Stimulated activated CD4-positive, alpha-beta T cell treated with anti-CD3 and anti-CD28 coated beads, Interleukin-4, amount 100 ng/mL, for 48 hours (primary cell): ENCODE results near the gene PRDM2.
"Not testable (repeated sequence)": the region's sequence is repeated elsewhere in the genome, so short reads cannot be mapped to it uniquely, and the experiment has no call there.

Experiments
- DNase-seq, 2 donors: peaks; one replicate each; pipeline ENCODE4 v3.0.0-alpha.2; 2020; ENCODE audit warnings: low read depth in 2 of 2

The PRDM2 gene, protein sequence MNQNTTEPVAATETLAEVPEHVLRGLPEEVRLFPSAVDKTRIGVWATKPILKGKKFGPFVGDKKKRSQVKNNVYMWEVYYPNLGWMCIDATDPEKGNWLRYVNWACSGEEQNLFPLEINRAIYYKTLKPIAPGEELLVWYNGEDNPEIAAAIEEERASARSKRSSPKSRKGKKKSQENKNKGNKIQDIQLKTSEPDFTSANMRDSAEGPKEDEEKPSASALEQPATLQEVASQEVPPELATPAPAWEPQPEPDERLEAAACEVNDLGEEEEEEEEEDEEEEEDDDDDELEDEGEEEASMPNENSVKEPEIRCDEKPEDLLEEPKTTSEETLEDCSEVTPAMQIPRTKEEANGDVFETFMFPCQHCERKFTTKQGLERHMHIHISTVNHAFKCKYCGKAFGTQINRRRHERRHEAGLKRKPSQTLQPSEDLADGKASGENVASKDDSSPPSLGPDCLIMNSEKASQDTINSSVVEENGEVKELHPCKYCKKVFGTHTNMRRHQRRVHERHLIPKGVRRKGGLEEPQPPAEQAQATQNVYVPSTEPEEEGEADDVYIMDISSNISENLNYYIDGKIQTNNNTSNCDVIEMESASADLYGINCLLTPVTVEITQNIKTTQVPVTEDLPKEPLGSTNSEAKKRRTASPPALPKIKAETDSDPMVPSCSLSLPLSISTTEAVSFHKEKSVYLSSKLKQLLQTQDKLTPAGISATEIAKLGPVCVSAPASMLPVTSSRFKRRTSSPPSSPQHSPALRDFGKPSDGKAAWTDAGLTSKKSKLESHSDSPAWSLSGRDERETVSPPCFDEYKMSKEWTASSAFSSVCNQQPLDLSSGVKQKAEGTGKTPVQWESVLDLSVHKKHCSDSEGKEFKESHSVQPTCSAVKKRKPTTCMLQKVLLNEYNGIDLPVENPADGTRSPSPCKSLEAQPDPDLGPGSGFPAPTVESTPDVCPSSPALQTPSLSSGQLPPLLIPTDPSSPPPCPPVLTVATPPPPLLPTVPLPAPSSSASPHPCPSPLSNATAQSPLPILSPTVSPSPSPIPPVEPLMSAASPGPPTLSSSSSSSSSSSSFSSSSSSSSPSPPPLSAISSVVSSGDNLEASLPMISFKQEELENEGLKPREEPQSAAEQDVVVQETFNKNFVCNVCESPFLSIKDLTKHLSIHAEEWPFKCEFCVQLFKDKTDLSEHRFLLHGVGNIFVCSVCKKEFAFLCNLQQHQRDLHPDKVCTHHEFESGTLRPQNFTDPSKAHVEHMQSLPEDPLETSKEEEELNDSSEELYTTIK (N-terminal part only)

DNA sequence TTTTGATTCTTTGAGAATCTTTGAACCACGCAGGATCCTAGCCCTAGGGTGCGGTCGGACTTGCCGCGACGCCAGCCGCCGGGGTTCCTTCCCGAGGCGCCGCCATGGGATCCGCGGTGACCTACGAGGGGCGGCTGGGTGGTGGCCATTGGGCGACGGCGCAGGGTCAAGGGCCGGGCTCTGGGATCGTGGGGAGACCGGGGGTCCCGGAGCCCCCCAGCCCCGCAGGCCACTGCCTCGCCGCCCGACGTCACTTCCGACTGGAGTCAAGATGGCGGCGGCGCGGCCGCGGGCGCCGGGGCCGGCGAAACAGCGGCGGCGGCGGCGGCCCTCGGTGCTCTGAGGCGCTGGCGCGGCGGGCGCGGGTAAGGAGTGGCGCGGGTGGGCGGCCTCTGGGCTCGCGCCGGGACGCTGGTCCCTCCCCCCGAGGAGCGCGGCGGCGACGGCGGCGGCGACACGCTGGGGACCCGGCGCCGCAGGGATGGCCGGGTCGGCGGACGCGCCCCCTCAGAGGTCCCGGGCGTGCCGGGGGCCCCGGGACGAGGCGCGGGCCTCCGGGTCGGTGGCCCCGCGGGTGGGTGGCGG lies at the start of gene PRDM2:
PRDM2 (plus strand) TSS at position 253 of the 585 bp plus-strand sequence. CDS start 15,418 bp downstream, outside the sequence.
- peak; percentile 46 to 56 for DNase-seq

DNA sequence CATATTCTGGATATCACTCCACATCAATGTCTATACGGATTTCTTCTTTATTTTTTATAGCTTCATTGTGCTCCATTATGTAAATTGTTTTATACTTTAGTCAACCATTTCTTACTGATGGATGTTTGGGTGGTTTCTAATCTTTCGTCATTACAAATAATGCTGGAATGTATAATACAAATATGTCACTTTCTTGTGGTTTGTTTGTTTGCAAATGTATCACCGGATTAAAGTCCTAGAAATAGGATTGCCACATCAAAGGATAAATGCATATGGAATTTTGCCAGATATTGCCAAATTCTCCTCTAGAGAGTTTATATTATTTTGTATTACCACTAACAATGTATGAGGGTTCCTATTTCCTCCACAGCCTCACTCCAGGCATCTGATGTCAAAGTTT lies 48.7 kb upstream of the PRDM2 start:
- DNase-seq, result no peak

DNA sequence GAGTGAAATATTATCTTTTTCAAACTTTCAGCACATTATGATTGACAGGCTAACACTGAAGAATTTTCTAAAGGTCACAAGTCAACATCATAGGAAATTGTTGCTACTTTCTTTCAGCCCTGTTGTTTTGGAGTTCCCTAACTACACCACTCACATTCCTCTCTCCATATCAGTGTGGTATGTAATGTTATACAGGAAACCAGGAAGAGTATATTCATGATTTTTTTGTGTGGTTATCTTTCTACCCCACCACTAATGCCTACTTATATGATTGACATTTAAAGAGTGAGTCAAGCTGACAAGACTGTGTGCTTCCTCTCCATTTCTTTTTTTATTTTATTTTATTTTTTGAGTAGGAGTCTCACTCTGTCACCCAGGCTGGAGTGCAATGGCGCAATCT lies 47.8 kb upstream of the PRDM2 start:
- no peak for DNase-seq

DNA sequence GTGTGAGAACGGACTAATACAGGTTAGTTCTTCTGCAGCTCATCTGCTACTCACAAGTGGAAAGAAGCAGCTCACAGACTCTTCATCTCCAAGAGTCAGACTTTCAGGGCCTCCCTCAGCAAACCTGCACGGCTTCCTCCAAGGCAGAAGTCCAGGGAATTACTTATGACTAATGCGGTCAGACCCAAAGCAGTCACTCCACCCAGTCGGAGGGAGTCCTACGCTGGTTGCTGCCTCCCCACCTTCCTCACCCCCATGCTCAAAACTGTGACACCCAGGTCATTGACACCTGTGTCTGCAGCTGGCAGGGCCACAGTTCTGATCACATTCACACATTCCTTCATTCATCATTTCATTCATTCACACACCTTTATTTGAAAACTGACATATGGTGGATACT lies 38.4 kb upstream of the PRDM2 start:
- DNase-seq, result no peak

DNA sequence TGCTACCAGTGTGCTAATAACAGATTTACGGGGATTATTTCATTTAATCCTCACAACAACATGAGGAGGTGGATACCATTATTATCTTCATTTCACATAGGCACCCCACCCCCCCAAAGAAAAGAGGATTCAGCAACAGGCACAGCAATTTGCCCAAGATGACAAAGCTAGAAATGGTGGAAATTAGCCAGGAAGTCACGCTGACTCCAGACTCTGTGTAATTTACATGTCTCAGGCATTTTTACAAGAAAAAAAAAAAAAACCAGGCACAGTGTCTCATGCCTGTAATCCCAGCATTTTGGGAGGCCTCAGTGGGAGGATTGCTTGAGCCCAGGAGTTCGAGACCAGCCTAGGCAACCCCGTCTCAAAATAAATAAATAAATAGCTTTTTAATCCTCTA lies 37.5 kb upstream of the PRDM2 start:
- DNase-seq, result no peak

DNA sequence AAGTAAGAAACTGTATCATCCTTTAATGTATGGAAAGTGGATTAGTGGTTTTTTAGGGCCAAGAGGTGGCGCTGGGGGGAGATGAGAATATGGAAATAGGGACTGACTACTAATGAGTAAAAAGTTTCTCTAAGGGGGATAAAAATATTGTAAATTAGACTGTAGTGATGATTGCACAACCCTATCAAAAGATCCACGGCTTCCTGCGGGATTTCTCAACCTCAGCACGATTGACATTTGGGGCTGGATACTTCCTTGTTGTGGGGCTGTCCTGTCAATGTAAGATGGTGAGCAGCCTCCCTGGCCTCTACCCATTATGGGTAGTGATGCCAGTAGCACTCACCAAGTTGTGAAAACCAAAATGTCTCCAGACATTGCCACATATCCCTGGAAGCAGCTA lies 36.0 kb upstream of the PRDM2 start:
- DNase-seq, result no peak

DNA sequence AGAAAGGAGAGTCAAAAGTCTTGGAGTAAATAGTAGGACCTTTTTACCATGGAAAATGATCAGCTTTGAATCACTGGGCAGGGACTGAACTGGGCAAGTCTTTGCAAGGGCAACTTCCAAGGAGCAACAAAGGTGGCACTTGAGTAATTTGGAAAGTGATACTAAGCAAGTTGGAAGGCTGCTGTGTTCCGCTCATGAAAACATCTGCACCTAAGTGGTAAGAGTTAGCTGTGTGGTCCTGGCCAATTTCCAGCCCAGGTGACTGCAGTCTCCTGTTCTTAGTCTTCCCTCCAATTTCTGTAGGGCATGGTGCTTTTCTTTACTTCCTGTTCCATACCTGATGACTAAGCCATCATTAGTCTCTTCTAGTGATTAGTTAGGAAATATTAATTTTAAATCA lies 35.5 kb upstream of the PRDM2 start:
- no peak for DNase-seq

DNA sequence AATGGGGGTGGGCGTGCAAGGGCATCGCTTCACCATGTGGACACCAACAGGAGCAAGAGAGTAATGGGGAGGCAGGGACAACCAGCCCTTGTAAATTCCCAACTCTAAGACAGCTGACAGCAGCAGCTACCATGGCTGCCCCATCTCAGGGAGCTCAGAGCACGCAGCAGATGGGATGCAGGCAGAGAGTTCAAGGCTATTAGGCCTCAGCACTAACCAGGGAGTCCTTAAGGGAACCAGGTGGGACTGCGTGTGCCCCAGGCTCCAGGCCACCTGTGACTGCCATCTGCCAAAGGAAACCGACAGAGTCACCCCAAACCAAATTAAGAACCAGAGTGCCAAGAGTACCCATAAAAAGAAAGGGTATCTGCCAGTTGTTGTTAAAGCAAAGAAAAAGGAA lies 33.7 kb upstream of the PRDM2 start:
- DNase-seq, result no peak

DNA sequence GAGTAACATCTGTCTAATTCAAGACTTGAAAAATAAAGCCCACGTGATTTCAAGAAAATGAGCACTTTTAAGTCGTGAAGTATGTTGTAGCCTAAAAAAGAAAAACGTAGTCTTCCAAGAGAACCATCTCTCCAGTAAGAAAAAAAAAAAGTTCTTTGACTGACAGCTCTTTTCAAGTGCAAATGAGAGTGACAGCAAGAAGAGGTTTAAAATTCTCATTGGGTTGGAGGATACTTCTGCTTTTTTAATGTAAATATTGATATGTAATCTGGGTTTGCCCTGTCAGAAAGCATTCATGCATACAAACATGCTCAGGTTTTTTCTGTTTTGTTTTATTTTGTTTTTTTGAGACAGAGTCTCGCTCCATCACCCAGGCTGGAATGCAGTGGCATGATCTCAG lies 32.3 kb upstream of the PRDM2 start:
- no peak for DNase-seq

DNA sequence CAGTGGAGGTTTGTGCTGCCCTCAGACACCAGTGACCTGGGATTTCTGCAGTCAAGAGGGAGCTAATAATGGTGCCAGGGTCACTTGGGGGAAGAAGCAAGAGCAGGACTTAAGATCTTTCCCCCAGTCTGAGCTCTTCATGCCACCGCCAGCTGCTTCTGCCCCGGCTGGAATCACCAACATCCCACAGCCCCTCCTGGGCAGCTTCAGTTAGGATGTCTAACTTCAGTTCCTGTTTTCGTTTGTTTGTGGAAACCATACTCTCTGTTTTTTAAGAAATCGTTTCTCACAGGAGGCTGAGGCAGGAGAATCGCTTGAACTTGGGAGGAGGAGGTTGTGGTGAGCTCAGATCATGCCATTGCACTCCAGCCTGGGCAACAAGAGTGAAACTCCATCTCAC lies 25.6 kb upstream of the PRDM2 start:
- DNase-seq, result no peak

DNA sequence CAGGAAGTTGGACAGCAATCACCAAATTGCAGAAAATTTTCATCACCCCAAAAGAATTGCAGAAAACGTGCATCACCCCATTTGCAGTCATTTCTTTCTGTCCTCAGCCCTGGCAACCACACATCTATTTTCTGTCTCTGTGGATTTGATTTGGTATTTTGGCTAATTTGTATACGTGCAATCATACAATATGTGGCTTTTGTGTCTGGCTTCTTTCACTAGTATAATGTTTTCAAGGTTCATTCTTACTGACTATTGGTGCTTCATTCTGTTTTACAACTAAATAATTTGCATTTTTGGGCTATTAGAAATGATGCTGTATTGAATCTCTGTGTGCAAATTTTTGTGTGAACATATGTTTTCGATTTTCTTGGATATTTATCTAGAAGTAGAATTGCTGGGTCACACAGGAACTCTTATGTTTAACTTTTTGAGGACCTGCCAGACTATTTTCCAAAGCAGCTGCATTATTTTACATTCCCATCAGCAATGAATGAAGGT lies 24.8 kb upstream of the PRDM2 start:
- DNase-seq, result no peak

DNA sequence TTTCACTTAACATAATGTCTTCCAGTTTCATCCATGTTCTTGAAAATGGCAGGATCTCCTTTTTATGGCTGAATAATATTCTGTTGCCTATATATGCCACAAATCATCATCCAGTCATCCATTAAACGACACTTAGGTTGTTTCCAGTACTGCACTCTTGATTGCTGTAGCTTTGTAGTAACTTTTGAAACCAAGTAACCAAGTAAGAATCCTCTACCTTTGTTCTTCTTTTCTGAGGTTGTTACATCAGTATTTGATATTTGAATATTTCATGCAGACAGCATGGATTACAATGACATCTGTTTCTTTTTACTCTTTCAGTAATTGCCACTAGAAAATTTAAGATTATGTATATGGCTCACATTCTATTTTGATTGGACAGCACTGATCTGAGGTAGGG lies 22.1 kb upstream of the PRDM2 start:
- DNase-seq, result no peak

DNA sequence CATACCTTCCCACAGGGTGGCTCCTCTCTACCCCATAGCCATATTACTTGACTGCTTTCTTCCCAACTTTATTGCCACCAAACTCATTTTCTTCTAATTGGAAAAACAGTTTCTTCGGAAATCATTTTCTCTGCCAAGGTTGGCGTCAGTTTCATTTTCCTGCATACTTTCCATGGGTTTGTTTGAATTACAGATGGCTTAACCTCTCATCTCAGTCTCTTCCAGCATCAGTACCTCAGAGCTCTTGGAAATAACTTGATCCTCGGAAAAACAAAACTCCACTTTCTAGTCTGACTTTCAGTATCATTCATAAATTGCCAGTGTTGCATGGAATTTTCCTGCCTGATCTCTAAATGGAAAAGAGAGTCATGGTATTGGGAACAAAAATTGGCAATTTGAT lies 20.3 kb upstream of the PRDM2 start:
- DNase-seq, result no peak

DNA sequence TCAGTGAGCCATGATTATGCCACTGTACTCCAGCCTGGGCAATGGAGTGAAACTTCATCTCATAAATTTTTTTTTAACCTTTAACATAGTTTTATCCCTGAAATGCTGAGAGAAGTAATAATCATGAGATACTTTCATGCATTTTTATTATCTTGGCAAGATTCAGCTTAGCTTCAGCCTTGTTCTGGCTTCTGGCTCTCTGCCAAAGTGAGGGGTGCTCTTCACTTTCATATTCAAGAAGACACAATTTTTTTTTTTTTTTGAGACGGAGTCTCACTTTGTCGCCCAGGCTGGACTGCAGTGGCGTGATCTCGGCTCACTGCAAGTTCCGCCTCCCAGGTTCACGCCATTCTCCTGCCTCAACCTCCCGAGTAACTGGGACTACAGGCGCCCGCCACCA lies 19.4 kb upstream of the PRDM2 start:
- not testable (repeated sequence) for DNase-seq

DNA sequence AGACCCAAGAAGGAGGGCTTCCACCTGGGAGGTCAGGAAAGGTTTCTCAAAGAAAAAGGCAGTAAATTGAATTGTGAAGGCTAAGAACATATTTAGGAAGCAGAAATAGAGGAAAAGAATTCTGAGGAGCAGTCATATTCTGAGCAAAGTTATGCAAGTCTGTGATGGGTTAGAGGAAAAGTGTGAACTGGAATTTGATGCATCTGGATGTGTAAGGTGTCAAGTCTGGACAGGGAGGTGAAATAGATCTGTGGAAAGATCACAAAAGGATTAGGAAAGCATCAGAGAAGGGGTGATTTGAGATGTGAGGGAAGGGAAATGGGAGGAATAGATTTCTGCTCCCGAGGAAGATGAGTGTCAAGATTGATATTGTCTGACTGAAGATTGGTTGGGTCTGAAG lies 18.1 kb upstream of the PRDM2 start:
- no peak for DNase-seq

DNA sequence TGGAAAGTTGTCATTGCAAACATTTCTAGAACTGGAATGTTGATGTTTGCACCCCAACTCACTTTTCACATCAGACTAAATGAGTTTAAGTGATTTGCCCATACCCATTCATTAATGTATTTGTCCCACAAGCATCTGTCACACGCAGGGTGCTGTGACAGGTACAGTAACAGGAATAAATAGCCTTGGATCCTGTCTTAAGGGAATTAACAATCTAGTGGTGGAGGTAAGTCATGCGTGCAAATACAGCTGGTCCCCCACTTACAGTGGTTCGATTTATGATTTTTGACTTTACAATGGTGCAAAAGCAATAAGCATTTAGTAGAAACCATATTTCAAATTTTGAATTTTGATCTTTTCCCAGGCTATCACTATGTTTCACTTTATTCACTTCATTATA lies 17.5 kb upstream of the PRDM2 start:
- no peak for DNase-seq

DNA sequence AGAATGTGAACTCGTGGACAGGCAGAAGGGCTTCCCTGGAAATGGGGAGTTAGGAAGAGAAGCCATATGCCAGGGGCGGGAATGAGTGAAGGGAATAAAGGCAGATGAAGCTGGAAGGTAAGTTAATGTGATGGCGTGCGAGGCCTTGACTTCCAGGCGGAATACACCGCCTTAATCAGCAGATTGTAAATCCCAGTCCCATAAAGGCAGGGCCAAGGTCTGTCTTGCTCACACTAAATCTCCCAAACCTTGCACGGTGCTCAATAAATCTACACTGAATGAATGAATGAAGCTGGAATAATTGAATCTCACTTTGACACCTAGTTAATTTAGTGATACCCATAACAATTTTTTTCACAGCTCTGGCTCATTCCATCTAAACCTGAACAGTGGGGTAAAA lies 16.8 kb upstream of the PRDM2 start:
- DNase-seq, result no peak

DNA sequence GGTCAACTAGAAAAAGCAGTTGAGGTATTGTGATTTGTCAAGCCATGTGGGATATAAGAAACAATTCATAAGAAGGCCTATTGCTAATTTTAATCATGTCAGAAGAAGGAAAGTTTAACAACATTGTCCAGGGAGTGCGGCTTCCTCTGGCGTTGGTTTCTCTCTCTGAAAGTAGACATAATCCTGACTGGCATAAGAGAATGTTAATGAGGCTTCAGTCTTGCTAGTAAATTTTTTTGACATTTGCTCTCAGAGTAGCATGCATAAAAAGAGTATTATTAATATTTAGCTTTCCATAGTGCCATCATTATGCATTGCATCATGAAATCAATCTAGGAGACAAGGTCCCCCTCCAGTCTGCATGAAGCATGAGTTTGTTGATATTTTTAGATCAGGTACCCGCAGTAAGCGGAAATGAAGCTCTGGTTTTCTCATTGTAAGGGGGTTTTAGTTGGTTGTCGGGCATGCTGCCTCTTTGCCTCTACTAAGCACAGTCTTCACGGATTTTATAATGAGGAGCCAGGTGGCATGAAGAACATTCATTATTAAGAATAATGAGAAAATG lies 12.8 kb upstream of the PRDM2 start:
- no peak for DNase-seq

DNA sequence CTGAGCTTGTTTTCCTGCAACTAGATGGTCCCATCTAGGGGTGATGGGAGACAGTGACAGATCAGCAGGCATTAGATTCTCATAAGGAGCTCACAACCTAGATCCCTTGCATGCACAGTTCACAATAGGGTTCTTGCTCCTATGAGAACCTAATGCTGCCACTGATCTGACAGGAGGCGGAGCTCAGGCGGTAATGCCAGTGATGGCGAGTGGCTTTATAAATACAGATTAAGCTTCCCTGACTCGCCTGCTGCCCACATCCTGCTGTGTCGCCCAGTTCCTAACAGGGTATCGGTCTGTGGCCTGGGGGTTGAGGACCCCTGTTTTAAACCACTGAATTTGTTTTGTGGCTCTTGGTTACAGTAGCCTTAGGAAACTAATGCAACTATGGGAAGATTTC lies 6.9 kb upstream of the PRDM2 start:
- not testable (repeated sequence) for DNase-seq

DNA sequence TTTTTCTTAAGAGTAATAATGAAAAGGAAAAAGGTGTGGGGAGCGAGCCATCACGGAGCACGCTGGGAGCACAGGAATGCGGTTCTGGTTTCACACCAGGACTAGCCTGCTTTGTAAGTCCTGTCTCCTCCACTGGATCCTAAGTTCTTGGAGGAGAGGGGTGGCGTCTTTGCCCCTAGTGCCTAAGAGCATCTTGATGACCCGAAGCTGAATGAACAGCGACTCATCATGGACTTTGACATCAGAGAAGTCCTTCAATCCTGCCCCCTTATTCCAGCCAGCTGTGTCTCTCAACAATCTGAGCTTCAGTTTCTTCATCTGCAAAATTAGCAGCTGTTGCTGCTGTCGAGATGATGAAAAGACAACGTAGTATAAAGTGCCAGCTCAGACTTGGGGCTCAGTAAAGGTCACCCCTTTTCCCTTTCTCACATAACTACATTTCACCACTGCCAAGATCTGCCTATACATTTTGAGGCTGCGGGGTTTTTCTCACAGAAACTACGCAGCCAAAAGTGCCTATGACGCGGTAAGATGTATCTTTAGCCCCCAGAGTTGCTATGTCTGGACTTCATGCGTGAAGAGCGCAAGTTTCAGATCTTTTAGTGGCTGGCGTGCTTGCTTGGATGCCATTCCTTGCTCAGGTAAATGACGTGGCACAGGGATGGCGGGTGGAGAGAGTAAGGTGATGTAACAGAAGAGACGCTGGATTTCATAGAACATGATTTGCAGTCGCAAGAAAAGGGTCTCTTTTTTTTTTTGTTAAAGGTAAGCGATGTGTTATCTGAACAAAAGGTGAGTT lies 4.9 kb upstream of the PRDM2 start:
- no peak for DNase-seq
